ENCODE measurements around the gene LDLRAD4. TPM values are rescaled to one million over a fixed set of nuclear protein-coding genes. Genes with fewer than 3 reads are reported as not detected.
"Not testable (repeated sequence)": the region's sequence is repeated elsewhere in the genome, so short reads cannot be mapped to it uniquely, and the experiment has no call there.

LDLRAD4 gene
- total RNA-seq, 3 donors from 2014 or later: 17.5 to 20.4 (median 18.3) TPM

DNA sequence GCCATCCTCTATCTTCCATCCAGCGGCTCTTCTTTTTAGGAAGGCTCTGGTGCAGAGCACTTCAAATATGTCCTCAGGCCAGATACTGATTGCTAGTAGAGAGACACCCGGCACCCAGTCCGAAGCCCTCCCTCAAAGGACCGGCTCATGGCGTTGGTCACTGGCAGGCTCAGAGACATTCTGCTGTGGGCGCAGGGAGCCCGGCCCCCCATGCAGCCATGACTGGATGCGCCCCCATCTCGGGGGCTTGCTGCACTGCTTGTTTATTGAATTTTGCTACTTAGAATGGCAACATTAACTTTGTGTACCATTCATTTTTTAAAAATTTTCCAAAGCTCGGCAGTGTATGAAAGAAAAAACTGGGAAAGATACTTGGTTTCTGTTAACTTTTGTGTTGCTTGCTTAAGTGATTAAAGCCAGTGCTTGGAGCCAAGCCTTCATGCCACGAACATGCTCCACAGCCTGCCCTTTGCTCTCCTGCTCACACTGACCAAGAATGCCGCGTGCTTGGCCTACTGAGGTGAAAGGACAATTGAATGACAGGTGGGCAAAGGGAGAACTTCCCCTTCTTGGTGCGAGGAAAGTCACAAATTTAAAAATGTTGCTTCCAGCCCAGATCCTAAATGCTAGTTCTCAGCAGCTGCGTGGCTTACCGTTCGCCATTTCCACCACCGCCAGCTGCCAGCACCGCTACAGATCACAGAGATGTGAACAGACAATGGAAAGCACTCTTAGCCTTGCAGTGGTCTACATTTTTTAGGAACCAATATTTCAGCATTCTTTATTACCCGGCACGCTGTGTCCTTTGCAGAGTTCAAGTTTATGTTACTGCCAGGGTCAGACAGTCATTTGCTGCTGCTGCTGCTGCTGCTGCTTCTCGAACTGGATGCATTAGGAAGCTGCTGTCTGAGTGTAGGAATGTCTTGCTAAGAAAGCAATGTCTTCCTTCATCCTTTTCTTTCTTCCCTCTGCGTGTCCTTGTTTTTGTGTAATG is 431.1 kb downstream of the LDLRAD4 start:
- Mint-ChIP-seq H3K9me3 (no peaks in the 10 kb centered on the region), H3K4me3 (no peak overlapping the region)

DNA sequence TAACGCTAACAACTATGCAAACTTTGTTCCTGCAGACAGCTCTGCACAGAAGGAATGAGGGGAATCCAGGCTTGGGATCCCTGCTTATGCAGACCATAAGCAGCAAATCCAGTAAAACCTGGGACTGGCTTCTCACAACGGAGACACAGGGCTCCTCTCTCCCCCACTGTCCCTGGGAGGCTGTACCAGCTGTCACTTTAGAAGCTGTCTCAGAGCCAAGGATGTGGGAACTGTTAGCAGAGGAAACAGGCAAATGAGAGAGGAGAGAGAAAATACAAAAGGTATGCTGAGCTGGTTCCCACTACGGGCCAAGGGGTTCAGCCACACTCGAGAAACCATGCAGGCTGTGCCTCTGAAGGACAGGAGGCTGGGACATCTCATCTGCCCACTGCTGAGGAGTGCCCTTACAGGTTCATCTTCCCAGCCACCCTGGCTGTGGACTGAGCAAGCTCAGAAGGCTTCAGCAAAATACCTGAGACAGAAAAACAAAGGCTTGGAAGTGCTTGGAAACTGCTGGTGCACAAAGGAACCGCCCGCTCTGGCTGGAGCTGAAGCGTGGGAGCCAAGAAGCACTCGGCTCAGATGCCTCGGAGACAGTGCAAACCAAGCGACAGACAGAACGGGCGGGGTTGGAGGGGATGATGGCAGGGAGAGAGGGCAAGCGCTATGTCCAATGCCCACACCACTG is 435.3 kb downstream of the LDLRAD4 start:
- Mint-ChIP-seq H3K9me3 (no peaks in the 10 kb centered on the region), H3K27me3 (ENCODE audit: low read depth) (no peaks in the 10 kb centered on the region), H3K4me1 (ENCODE audit: low read depth) (no peaks in the 10 kb centered on the region), H3K4me3 (no peak overlapping the region), H3K36me3 (ENCODE audit: insufficient read depth) (no peaks in the 10 kb centered on the region)
- no peak for ATAC-seq
- DNase-seq: no peak

More for the DNA sequence above, 431.1 kb downstream of the LDLRAD4 start:
- no peaks in the 10 kb centered on the region for H3K27me3 Mint-ChIP-seq (ENCODE audit: low read depth)
- peaks cover 14% of the 10 kb centered on the region for H3K36me3 Mint-ChIP-seq (ENCODE audit: insufficient read depth)
- ATAC-seq (no peak), DNase-seq (no peak)
- no peaks in the 10 kb centered on the region for H3K4me1 Mint-ChIP-seq (ENCODE audit: low read depth)

DNA sequence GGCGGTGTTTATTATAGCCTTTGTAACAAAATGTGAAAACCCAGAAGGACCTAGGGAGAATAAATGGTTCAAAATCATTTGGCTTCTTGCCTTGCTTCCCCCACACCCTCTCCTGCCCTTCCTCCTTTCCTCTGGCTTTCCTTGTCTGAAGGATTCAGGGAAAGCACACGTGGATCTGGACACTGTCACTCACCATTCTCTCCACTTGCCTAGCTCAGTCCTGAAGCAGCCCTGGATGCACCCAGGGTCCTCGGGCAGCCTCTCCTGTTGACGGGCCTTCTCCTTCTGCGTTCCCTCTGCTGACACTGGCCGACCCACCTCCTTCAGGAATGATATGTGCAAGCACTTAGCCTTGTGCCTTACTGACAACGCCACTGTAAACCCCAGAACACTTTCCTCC is 439.4 kb downstream of the LDLRAD4 start:
- DNase-seq: no peak
- Mint-ChIP-seq H3K36me3 (ENCODE audit: insufficient read depth) (no peaks in the 10 kb centered on the region), H3K9me3 (no peaks in the 10 kb centered on the region), H3K27me3 (ENCODE audit: low read depth) (no peaks in the 10 kb centered on the region), H3K4me3 (no peak overlapping the region), H3K4me1 (ENCODE audit: low read depth) (no peaks in the 10 kb centered on the region)
- no peak for ATAC-seq

DNA sequence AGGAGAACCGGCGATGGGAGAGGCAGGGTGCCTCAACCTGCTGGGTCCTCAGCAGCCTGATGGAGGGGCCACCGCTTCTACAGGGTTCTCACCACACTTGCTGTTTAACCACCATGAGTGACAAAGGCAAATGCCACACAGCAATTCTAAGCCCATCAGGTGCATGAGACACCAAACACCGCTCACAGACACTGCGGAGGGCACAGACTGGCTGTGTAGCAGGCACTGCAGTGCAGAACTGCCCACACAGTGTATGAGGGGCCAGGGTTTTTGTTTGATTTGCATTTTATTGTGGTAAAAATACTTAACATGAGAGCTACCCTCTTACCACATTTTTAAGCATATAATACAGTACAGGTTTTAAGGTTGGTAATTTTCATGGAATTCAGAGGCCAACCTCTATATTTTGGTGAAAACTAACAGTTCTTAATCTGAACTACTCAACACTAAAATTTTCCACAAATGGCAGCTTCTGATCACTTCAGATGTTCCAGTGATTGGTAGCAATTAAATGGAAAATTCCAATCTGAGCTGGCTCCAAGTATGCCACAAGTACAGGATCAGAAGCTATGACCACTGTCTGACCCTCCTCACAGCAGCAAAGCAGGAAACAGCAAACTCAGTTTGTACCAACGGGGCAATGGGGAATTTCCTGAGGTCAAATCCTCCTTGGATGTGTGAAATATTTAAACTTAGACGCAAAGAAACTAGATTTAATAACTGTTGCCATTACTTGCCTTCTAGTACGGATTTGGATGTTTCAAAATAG is 440.1 kb downstream of the LDLRAD4 start:
- ATAC-seq: no peak
- no peak overlapping the region for H3K4me3 Mint-ChIP-seq

GRCh38 chr18:13660510-13660909 is 441.9 kb downstream of the LDLRAD4 start:
- H3K27me3 Mint-ChIP-seq (ENCODE audit: low read depth): no peaks in the 10 kb centered on the region
- H3K4me1 Mint-ChIP-seq (ENCODE audit: low read depth): no peaks in the 10 kb centered on the region
- no peaks in the 10 kb centered on the region for H3K36me3 Mint-ChIP-seq (ENCODE audit: insufficient read depth)
- ATAC-seq (no peak), DNase-seq (no peak)
- no peaks in the 10 kb centered on the region for H3K9me3 Mint-ChIP-seq
- H3K4me3 Mint-ChIP-seq: no peak overlapping the region

More for the DNA sequence above, 440.1 kb downstream of the LDLRAD4 start:
- Mint-ChIP-seq H3K9me3 (no peaks in the 10 kb centered on the region), H3K36me3 (ENCODE audit: insufficient read depth) (no peaks in the 10 kb centered on the region), H3K4me1 (ENCODE audit: low read depth) (no peaks in the 10 kb centered on the region), H3K27me3 (ENCODE audit: low read depth) (no peaks in the 10 kb centered on the region)
- DNase-seq: no peak

DNA sequence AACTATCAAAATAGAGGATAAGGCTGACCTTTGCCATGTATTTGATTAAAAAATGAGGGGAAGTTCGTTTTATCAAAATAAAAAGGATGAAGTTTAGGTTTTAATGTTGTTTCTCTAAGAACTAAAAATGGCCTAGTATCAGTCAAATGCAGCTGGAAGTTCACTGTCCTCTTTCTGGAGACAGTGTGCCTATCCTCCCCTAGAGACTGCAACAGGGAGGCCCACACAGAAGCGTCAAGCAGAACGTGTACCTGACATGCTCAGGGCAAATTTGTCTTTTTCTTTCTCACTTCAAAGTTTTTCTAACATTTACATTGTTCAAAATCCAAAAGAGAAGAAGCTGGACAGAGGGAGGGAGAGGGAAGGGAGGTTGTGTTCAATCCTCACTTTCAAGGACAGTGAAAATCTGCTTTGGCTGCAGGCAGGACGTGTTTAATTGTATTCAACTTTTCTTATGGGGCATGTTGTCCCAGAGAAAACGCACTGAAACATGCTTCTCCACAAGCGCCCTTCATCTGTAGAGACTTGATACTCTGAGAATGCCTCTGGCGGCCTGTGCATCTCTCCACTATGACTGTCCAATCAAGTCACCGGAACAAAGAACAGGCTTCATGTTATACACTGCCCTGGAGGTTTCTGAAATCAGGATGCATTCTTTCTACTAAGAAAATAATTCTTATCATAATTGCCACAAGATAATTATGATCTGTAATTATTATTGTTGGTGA is 442.7 kb downstream of the LDLRAD4 start:
- no peaks in the 10 kb centered on the region for H3K4me1 Mint-ChIP-seq (ENCODE audit: low read depth)
- no peak overlapping the region for H3K4me3 Mint-ChIP-seq
- DNase-seq (no peak), ATAC-seq (no peak)
- H3K27me3 Mint-ChIP-seq (ENCODE audit: low read depth): no peaks in the 10 kb centered on the region
- H3K9me3 Mint-ChIP-seq: no peaks in the 10 kb centered on the region
- H3K36me3 Mint-ChIP-seq (ENCODE audit: insufficient read depth): peaks cover under 1% of the 10 kb centered on the region

GRCh38 chr18:13661779-13662256 is 443.3 kb downstream of the LDLRAD4 start:
- DNase-seq (no peak), ATAC-seq (no peak)
- Mint-ChIP-seq H3K4me1 (ENCODE audit: low read depth) (no peaks in the 10 kb centered on the region), H3K27me3 (ENCODE audit: low read depth) (no peaks in the 10 kb centered on the region), H3K9me3 (no peaks in the 10 kb centered on the region), H3K36me3 (ENCODE audit: insufficient read depth) (peaks cover 4% of the 10 kb centered on the region), H3K4me3 (no peak overlapping the region)

DNA sequence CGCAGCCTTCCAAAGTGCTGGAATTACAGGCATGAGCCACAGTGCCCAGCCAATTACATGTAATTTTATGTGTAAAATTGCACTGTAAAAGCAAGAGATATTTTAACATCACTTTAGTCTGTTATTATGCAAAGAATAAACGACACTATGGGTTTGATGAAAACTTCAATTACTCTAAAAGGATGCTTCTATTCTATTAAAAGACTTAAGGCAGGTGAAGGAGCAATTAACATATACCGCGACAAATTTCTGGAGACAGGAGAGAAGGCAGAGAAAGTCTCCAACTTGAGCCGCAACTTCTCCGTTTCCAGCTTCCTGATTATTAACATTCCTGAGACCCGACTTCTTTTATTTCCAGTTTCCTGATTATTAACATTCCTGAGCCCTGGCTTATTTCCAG is 454.1 kb downstream of the LDLRAD4 start:
- H3K4me3 Mint-ChIP-seq: no peak overlapping the region
- ATAC-seq: no peak
- no peak for DNase-seq
- H3K36me3 Mint-ChIP-seq (ENCODE audit: insufficient read depth): peaks cover 17% of the 10 kb centered on the region
- H3K9me3 Mint-ChIP-seq: no peaks in the 10 kb centered on the region
- H3K27me3 Mint-ChIP-seq (ENCODE audit: low read depth): no peaks in the 10 kb centered on the region
- no peaks in the 10 kb centered on the region for H3K4me1 Mint-ChIP-seq (ENCODE audit: low read depth)

DNA sequence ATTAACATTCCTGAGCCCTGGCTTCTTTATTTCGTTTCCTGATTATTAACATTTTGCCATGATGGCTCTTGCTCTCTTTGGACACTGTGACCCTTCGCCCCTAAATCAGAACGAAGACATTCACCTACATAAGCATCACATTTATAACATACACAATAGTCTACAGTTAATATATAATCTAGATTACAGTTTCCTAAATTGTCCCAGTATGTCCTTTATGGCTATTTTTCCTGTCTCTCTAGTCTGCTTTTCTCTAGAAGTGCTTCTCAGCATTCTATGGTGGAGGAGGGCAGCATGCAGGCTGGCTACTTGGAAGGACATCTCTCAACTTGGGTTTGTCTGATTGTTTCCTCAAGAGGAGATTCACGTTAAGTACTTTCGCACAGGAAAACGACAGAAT is 457.9 kb downstream of the LDLRAD4 start:
- H3K9me3 Mint-ChIP-seq: no peaks in the 10 kb centered on the region
- no peaks in the 10 kb centered on the region for H3K4me1 Mint-ChIP-seq (ENCODE audit: low read depth)
- H3K4me3 Mint-ChIP-seq: no peak overlapping the region
- no peak for ATAC-seq
- H3K36me3 Mint-ChIP-seq (ENCODE audit: insufficient read depth): peaks cover 3% of the 10 kb centered on the region
- DNase-seq: no peak
- no peaks in the 10 kb centered on the region for H3K27me3 Mint-ChIP-seq (ENCODE audit: low read depth)

GRCh38 chr18:13677350-13677749 is 458.8 kb downstream of the LDLRAD4 start:
- not testable (repeated sequence) for H3K4me1 Mint-ChIP-seq (ENCODE audit: low read depth); H3K9me3 Mint-ChIP-seq; H3K36me3 Mint-ChIP-seq (ENCODE audit: insufficient read depth); H3K27me3 Mint-ChIP-seq (ENCODE audit: low read depth); ATAC-seq; H3K4me3 Mint-ChIP-seq; DNase-seq

GRCh38 chr18:13680612-13681011 is 462.1 kb downstream of the LDLRAD4 start:
- H3K36me3 Mint-ChIP-seq (ENCODE audit: insufficient read depth): peaks cover 7% of the 10 kb centered on the region
- DNase-seq (no peak), ATAC-seq (no peak)
- H3K4me1 Mint-ChIP-seq (ENCODE audit: low read depth): peaks cover 1% of the 10 kb centered on the region
- no peak overlapping the region for H3K4me3 Mint-ChIP-seq
- H3K9me3 Mint-ChIP-seq: no peaks in the 10 kb centered on the region
- H3K27me3 Mint-ChIP-seq (ENCODE audit: low read depth): no peaks in the 10 kb centered on the region

DNA sequence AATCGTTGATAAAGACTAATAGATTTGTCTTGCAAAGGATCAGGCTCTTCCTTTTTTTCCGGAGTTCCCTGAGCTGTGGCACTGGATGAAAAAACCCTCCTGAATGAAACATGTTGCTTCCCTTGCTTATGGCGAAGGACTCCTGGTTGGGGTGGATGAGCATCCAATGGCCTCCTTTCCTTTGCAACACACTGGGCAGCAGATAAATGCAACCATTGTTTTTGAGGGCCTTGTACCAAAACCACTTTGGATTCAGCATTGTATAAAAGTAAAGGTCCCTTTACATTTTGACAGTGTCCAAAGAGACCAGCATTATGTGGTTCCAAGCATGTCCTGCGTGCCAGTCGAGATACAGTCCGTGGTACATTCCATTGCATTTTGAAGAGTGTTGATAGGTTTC is 463.1 kb downstream of the LDLRAD4 start:
- Mint-ChIP-seq H3K9me3 (no peaks in the 10 kb centered on the region), H3K36me3 (ENCODE audit: insufficient read depth) (peaks cover 9% of the 10 kb centered on the region), H3K27me3 (ENCODE audit: low read depth) (no peaks in the 10 kb centered on the region), H3K4me3 (no peak overlapping the region), H3K4me1 (ENCODE audit: low read depth) (peaks cover 9% of the 10 kb centered on the region)
- DNase-seq (no peak), ATAC-seq (no peak)

GRCh38 chr18:13684546-13684945 is 466.0 kb downstream of the LDLRAD4 start:
- H3K36me3 Mint-ChIP-seq (ENCODE audit: insufficient read depth): peaks cover 16% of the 10 kb centered on the region
- no peaks in the 10 kb centered on the region for H3K27me3 Mint-ChIP-seq (ENCODE audit: low read depth)
- no peak for ATAC-seq
- H3K9me3 Mint-ChIP-seq: no peaks in the 10 kb centered on the region
- peaks cover 12% of the 10 kb centered on the region for H3K4me1 Mint-ChIP-seq (ENCODE audit: low read depth)
- DNase-seq: no peak
- no peak overlapping the region for H3K4me3 Mint-ChIP-seq
